Right ventricle myocardium inferior (tissue), 1 donor: ENCODE data around the gene BCAS3. TPM values are rescaled to one million over a fixed set of nuclear protein-coding genes. Genes with fewer than 3 reads are reported as not detected.
"Not testable (repeated sequence)": the region's sequence is repeated elsewhere in the genome, so short reads cannot be mapped to it uniquely, and the experiment has no call there.

Experiments
- ATAC-seq: fragments of 200-7000 bp; cut with Tn5 transposase; one replicate; pipeline ENCODE4 v1.9.1; 2020; ENCODE audit warnings: mild to moderate bottlenecking, moderate library complexity
- DNase-seq: peaks from one replicate; pipeline ENCODE4 v3.0.0; 2021; ENCODE audit errors: missing footprints
- intact Hi-C: fragments of 100-400 bp; cut with DNase I; formaldehyde crosslinking; loops from one replicate; pipeline ENCODE4 v1.11.0; 2022
- total RNA-seq: library from RNA; stranded (reverse); fragmentation: NEBNext Ultra II Directional; extraction: Animal tissue kit (Norgen Biotek cat#: 25700); gene quantifications from one replicate; pipeline ENCODE4 v1.2.1, GENCODE V29; 2021
- donor health status: DM: no; HTN: yes; CAD: no; lungs with severe emphysema.

BCAS3 gene
- total RNA-seq, 1 donor from 2014 or later = 13.3 TPM

DNA sequence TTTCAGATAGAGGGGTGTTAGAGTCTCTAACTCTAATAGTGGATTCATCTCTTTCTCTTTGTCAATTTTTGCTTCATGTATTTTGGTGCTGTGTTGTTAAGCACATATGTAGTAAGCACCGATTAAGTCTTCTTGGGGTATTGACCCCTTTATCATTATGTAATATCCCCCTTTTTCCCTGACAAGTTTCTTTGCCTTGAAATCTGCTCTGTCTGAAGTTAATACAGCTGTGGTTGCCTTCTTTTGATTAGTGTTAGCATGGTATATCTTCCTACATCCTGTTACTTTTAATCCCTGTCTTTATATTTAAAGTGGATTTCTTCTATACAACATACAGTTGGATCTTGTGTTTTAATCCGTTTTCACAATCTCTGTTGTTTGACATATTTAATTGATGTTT lies 60.6 kb downstream of the BCAS3 start:
- no peak for ATAC-seq
- DNase-seq = no peak
- intact Hi-C loops = no loop called here

DNA sequence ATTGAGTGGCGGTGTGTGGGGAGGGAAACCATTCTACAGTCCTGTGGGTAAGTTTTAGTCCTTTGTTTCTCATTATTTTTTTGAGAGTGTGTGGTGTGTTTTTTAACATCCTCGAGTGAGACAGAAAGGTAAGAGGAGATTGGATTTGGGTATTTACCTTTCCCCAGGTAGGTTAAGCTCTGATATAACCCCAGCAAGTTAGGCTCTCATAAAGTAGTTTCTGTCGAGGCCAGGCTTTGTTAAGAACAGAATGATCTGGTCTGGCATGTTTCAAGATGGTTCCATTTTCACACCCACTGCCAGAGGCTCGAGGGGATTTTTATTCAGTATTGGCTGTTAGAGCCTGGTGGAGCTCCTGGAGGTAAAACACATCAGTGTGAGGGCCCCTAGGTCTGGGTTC lies 62.9 kb downstream of the BCAS3 start:
- ATAC-seq = no peak
- DNase-seq = no peak
- intact Hi-C loops = no loop called here

DNA sequence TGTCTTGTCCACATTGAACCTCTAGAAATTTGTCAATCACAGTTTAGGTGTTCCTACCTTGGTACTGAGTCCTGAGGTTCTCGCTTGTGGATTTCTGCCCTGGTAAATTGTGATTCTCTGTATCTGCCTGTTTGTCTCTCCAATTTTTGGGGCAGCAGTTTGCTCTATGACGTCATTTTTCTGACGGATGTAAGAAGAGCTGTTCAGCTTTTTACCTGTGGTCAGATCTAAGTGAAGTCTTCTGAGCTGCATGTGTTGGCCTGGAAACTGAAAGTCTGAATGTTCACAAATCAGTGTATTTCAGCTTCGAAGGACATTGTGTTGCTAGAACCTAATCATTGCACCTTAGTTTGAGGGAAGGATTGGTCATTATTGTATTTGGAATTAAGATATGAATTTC lies 63.4 kb downstream of the BCAS3 start:
- intact Hi-C loops = no loop called here
- ATAC-seq = no peak
- DNase-seq = no peak

DNA sequence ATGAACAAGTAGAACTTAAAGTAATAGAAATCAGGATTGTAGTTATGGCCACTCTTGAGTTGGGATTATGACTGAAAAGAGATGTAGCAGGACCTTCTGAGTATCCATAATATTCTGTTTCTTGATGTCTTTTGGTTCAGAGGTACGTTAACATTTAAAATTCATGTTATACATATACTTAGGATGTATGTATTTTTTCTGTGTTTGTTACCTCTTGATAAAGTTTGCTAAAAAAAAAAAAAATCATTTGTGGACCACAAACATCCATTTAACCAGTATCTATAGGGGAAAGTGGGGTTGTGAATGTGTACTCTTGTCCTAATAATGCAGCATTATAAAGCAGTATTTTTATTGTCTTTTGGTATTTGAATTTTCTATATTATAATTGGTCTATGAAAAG lies 65.6 kb downstream of the BCAS3 start:
- ATAC-seq = no peak
- intact Hi-C loops = no loop called here
- no peak for DNase-seq

DNA sequence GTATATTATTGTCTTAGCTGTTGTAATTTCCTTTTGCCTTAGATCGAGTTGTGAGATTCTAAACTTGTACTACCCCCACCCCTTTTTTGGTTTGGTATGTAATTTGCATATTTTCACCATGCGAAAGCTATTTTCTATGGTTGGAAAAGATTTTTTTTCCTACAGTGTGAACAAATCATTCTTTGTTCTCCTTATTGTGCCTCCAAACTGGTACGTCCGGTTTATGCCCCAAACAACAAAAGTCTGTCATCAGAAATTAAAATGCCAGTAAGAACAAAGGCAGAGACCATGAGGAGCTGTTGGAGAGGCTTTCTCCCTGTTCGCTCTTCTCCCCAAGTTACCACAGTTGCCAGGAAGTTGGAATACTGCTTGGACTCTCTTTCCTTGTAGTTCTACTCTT lies 66.1 kb downstream of the BCAS3 start:
- intact Hi-C loops = no loop called here
- DNase-seq (no peak), ATAC-seq (no peak)

DNA sequence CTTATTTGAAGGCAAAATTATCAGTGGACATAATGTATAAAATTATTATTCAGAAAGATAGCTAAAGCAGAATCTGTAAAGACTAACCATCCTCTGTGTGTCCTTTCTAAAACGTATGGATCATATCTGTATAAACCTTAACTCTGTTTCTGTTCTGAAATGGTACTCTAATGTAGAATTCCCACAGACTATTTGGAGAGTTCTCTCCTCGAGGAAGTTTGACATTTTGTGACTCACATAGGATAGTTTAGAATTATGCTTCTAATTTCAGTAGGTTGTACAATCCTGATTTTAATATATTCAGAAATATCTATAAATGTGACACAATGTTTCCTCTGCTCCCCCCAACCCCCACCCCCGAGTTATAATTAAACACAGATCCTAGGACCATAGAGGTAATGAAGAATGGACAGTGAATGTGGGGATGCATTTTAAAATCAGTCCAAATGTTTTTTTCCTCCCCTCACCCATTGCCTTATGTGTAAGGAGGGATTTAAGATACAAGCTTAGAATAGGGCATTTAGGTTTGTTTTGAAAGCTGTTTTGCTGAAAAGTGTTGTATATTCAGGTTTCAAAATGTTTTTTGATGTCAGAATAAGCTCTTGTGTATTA lies 66.8 kb downstream of the BCAS3 start:
- DNase-seq (no peak), ATAC-seq (no peak)
- intact Hi-C loops = no loop called here

DNA sequence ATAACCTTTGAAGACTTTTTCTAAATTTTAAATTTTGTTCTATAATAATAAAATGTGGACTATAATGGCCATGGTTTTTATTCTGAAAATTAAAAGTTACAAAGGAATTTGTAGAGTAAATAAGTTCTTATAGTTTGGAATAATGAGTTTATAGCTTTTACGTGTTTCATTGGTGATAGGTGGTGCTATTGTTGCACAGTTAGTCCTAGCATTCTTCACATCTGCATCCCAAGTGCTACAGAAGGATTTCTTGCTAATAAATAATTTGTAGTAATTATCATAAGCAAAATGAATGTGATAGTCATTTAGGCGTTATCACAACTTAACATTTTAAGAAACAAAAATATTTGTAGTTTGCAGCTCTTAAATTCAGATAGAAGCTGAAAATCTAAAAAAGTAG lies 67.9 kb downstream of the BCAS3 start:
- DNase-seq (no peak), ATAC-seq (no peak)
- intact Hi-C loops = no loop called here

DNA sequence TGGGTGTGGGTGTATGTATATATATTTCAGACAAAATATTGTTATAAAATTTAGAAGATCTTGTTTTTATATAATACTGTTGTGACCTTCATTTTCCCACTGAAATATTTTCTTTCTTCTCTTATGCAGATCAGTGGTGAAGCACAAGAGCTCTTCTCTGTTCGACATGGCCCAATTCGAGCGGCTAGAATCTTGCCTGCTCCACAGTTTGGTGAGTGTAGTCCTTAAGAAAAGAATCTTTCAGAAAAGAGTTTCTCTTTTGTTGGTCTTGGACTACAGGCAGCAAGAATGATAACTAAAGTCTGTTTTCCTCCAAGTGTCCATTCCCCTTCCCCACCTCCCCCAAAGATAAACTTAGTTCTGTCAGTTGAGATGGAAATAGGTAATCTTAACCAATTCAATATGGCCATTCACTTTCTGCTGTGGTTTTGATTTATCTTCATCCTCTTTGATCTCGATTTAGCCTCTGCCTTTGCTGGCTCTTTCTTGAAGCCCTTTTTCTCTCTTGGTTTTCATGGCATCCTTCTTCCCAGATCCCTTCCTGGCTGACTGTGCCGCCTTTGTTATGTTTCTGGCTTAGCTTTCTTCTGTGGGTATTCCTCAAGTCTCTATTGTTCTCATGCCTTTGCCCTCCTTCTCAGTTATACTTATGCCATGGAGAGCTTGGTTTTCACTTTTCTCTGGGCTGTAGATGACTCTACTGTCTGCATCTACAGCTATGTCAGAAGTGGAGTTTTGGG lies 69.6 kb downstream of the BCAS3 start:
- DNase-seq (no peak), ATAC-seq (no peak)
- intact Hi-C loops = no loop called here

DNA sequence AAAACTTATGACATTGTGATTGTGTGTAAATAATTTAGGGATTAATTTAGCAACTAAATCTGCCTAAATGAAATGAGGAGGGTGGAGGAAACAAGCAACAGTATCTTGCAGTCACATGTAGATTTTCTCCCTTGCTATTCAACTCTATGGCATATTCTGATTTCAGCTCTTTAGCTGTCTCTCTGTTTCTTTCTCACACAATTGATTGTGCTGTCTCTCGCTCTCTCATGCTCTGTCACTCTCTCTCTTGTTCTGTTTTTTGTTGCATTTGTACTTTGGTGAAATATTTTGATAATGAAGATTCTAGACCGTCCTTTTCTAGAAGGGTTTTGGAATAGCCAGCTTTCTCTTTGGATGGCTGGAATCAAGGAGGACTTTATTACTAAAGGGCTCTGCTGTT lies 70.6 kb downstream of the BCAS3 start:
- intact Hi-C loops = no loop called here
- DNase-seq (no peak), ATAC-seq (no peak)

DNA sequence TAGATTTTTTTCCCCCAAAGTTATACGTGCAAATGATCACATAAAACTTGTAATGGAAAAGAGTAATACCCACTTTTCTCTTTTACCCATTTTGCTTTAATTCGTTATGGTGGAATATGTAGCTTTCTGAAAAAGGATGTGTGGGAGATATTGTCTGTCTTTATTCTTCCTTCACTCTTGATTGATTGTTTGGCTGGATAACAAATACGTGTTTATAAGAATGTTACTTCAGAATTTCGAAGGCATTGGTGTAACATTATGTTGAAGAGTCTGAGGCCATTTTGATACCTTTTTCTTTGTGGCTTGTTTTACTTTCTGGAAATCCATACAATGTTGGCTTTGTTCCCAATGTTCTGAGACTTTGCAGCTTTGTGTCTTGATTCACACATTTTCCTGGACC lies 71.4 kb downstream of the BCAS3 start:
- DNase-seq (no peak), ATAC-seq (no peak)
- intact Hi-C loops = no loop called here

DNA sequence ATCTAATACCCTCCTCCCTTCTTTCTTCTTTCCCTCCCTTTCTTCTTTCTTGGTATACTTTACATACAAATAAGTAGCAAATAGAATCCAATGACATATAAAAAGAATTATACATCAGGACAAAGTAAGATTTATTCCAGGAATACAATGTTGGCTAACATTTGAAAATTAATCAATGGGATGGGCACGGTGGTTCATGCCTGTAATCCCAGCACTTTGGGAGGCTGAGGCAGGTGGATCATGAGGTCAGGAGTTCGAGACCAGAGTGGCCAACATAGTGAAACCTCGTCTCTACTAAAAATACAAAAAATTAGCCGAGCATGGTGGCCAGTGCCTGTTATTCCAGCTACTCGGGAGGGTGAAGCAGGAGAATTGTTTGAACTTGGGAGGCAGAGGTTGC lies 72.1 kb downstream of the BCAS3 start:
- no peak for DNase-seq
- no peak for ATAC-seq
- intact Hi-C loops = no loop called here

DNA sequence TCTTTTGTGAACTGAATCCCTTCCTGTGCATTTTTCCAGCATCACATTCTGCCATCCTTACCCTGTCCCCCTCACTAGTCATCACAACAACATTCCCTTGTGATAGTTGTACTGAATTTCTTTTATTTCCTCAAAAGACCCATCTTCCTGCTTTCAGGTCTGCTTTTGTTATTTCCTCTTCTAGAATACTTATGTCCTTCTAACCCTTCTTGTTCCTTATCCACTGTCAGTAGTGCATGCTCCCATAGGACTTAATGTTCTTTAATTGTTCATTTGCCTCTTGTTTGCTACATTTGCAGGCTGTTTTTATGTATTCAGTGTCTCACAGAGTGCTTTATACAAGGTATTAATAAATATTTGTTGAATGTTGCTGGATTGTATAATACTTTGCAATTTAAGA lies 73.0 kb downstream of the BCAS3 start:
- DNase-seq (no peak), ATAC-seq (no peak)
- intact Hi-C loops = no loop called here

DNA sequence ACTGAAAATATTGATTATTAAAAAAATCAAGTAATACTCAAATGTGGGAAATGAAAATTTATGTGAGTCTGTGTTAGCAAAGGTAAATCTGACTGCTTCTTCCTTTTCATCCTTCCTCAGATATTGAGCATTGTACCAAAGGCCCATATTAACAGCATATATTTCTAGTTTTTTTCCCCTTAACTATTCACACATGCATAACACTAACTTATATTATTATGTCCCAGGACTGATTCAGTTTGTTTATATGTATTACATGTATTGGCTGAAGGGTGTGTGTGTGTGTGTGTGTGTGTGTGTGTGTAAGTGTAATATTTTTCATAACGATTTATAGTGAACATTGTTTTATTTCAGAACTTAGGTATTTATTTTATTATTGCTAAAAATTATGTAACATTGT lies 74.2 kb downstream of the BCAS3 start:
- no peak for ATAC-seq
- no peak for DNase-seq
- intact Hi-C loops = no loop called here

DNA sequence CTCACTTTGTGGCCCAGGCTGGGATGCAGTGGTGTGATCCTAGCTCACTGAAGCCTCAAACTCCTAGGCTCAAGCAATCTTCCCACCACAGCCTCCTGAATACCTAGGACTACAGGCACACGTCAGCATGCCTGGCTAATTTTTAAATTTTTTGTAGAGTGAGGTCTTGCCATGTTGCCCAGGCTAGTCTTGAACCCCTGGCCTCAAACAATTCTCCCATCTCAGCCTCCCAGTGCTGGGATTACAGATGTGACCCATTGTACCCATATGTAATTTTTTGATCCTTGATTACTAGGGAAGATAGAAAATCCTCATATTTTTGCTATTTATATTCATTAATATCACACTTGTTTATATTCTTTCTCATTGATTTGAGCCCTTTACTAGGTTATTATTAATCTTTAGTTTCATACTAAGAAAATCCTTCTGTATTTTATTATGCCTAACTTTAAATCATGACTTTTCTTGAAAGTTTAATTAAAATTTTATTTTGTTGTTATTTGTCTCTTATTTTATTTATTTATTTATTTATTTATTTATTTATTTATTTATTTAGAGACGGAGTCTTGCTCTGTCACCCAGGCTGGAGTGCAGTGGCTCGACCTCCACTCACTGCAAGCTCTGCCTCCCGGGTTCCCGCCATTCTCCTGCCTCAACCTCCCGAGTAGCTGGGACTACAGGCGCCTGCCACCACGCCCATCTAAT lies 75.4 kb downstream of the BCAS3 start:
- intact Hi-C loops = no loop called here
- ATAC-seq (no peak), DNase-seq (no peak)

DNA sequence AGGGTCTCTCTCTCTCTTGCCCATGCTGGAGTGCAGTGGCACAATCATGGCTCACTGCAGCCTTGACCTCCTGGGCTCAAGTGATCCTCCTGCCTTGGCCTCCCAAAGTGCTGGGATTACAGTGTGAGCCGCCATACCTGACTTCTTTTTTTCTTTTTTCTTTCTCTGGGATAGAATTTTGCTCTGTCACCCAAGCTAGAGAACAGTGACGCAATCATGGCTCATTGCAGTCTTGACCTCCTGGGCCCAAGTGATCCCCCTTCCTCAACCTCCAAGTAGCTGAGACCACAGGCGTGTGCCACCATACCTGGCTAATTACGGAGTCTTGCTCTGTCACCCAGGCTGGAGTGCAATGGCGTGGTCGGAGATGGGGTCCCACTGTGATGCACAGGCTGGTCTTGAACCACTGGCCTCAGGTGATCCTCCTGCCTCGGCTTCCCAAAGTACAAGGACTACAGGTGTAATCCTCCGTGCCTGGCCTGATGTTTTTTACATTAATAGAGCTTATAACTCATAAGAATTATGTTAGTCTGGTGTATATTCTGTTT lies 76.5 kb downstream of the BCAS3 start:
- ATAC-seq (no peak), DNase-seq (no peak)
- intact Hi-C loops = no loop called here

DNA sequence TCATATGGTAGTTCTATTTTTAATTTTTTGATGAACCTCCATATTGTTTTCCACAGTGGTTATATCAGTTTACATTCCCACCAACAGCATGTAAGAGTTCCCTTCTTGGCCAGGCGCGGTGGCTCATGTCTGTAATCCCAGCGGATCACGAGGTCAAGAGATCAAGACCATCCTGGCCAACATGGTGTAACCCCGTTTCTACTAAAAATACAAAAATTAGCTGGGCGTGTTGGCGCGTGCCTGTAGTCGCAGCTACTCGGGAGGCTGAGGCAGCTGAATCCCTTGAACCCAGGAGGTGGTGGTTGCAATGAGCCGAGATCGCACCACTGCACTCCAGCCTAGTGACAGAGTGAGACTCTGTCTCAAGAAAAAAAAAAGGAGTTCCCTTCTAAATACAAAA lies 79.1 kb downstream of the BCAS3 start:
- intact Hi-C loops, ATAC-seq, DNase-seq: not testable (repeated sequence)

DNA sequence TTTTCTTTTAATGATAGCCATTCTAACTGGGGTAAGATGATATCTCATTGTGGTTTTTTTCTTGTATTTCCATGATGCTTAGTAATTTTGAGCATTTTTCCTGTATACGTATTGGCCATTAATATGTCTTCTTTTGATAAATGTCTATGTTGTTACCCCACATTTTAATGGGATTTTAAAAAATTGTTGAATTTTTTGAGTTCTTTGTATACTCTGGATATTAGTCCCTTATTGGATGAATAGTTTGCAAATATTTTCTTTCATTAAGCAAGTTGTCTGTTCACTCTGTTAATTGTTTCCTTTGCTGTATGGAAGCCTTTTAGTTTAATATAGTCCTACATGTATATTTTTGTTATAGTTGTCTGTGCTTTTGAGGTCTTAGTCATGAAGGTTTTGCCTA lies 79.8 kb downstream of the BCAS3 start:
- intact Hi-C loops = no loop called here
- no peak for ATAC-seq
- no peak for DNase-seq

DNA sequence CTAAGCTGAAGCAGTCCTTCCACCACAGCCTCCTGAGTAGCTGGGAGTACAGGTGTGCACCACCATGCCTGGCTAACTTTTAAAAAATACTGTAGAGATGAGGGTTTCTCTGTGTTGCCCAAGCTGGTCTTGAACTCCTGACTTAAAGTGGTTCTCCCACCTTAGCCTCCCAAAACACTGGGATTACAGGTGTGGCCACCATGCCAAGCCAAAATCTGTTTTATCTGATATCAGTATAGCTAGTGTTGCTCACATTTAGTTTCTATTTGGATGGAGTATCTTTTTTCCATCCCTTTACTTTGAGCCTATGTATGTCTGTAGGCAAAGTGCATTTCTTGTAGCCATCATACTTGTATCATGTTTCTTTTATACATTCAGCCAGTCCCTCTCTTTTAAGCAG lies 82.1 kb downstream of the BCAS3 start:
- no peak for ATAC-seq
- intact Hi-C loops = no loop called here
- DNase-seq = no peak

DNA sequence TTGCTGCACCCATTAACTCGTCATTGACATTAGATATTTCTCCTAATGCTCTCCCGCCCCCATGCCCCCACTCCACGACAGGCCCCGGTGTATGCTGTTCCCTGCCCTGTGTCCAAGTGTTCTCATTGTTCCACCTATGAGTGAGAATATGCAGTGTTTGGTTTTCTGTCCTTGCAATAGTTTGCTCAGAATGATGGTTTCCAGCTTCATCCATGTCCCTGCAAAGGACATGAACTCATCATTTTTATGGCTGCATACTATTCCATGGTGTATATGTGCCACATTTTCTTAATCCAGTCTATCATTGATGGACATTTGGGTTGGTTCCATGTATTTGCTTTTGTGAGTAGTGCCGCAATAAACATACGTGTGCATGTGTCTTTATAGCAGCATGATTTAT lies 83.7 kb downstream of the BCAS3 start:
- DNase-seq, intact Hi-C loops, ATAC-seq: not testable (repeated sequence)

DNA sequence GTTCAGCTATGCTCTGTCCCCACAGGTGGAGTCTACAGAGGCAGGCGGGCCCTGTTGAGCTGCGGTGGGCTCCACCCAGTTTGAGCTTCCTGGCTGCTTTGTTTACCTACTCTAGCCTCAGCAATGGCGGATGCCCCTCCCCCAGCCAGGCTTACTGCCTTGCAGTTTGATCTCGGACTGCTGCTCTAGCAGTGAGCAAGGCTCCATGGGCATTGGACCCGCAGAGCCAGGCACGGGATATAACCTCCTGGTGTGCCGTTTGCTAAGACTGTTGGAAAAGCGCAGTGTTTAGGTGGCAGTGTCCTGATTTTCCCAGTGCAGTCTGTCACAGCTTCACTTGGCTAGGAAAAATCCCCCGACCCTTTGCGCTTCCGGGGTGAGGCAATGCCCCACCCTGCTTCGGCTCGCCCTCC lies 89.1 kb downstream of the BCAS3 start:
- ATAC-seq = no peak
- intact Hi-C loops = no loop called here
- peak; percentile 54 for DNase-seq
